OCI-LY3 (cell line): ENCODE measurements around the gene INHBB.

Experiments used
- EZH2phosphoT487 ChIP-seq: fragments of 200-600 bp; shearing (Covaris generic); IDR thresholded peaks from 2 replicates; pipeline ENCODE4 v1.6.1; 2018; ENCODE audit warnings: antibody characterized with exemption, mixed run types, low read depth
- TF ChIP-seq, protein P1 (sequence below): fragments of 200-600, 300-600 bp; sonication (generic); IDR thresholded peaks from 2 replicates; pipeline ENCODE4 v1.5.1; 2014; ENCODE audit warnings: antibody characterized with exemption, low read length, low read depth

GRCh38 chr2:120310136-120310535, 35.8 kb upstream of the INHBB start:
- TF ChIP-seq, protein P1, sequence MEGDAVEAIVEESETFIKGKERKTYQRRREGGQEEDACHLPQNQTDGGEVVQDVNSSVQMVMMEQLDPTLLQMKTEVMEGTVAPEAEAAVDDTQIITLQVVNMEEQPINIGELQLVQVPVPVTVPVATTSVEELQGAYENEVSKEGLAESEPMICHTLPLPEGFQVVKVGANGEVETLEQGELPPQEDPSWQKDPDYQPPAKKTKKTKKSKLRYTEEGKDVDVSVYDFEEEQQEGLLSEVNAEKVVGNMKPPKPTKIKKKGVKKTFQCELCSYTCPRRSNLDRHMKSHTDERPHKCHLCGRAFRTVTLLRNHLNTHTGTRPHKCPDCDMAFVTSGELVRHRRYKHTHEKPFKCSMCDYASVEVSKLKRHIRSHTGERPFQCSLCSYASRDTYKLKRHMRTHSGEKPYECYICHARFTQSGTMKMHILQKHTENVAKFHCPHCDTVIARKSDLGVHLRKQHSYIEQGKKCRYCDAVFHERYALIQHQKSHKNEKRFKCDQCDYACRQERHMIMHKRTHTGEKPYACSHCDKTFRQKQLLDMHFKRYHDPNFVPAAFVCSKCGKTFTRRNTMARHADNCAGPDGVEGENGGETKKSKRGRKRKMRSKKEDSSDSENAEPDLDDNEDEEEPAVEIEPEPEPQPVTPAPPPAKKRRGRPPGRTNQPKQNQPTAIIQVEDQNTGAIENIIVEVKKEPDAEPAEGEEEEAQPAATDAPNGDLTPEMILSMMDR = no peak
- no peak for TF ChIP-seq EZH2phosphoT487
